DMS79 (cell line): Measurements from ENCODE around the gene UBTD2.

Experiments
- DNase-seq: peaks from one replicate; lab custom pipeline; 2025; lab: John Stamatoyannopoulos, UW

UBTD2 gene

DNA sequence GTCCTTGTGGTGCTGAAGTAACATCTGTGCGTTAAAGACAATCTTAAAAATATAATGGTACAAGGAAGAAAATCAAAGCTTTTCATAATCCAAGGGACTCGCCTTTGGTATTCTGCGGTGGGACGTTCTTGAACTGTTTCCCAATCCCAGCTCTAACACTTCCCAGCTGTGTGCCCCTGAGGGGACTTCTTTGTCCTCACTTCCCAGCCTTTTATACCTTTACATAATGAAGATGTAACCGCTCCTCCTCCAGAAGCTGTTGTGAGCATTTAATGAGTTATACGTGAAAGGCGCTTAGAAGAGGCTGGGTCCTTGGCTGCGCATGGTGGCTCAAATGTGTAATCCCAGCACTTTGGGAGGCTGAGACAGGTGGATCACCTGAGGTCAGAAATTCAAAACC, 112.4 kb downstream of the UBTD2 start:
- DNase-seq: no peak

DNA sequence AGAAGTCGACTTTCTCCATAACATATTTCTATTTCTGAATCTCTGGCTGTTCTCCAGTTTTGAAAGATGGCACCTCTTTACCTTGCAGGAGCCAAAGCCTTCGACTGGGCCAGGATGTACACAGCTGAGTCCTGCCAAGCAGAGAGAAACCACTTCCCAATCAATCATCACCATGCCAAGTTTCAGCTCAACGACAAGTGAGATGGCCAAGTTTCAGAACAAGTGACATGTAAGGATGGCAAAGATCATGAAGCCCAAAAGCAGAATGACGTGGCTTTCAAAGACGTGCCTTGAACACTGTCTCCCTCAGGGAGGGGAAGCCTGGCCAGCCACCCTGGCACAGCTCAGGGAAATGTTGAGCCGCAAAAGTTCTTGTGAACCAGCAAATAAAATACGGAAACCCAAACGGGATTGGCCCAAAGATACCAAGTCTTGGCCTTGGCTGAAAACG, 113.3 kb downstream of the UBTD2 start:
- no peak for DNase-seq

DNA sequence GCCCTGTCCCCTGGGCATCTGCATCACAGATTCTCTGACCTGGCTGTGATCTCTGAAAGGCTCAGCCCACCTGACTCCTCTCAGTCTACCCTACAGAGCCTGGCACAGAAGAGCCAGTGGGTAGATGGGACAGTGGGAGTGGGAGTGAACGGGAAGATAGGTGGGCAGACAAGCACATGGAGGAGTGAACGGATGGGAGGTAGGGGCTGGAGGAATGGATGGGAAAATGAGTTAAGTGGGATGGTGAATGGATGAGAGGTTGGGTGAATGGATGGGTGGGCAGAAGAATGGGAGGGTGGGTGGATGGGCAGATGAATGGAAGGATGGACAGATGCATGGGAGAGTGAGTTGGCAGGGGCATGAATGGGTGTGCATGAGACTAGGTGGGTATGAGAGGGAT, 114.3 kb downstream of the UBTD2 start:
- DNase-seq: no peak

DNA sequence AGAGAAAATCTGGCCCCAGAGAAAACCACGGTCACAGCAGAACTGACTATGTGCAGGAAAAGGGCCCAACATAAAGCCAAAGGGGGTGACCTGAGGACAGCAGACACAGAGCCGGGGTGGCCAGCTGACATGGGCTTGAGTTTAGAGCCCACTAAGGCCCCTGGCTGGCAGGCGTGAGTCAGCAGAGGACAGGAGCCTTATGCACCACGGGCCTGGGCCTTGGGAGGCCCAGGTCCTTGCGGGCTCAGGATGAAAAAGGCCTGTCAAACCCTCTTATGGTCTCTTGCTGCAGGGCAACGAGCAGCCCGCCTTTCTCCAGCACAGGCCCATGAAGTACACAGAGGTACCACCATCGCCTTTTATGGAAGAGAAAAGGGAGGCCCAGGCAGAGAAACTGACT, 115.3 kb downstream of the UBTD2 start:
- DNase-seq: no peak

DNA sequence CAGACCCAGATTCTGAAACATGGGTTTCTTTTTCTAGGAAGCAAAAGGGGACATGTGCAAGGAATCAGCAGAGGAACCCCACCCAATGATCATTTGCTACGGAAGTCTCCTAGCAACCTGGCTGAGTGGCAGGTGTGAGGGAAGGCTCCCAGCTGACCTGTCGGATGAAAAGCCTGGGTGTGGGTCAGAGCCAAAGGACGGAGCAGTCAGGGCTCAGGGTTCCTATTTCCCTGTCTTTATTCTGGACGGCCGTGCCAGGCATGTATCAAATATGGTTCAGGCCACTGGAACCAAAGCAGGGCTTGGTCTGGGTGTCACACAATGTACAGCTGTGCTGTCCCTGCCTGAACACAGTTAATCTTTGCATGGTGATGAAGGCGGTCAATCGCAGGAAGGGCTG, 115.7 kb downstream of the UBTD2 start:
- DNase-seq: no peak

DNA sequence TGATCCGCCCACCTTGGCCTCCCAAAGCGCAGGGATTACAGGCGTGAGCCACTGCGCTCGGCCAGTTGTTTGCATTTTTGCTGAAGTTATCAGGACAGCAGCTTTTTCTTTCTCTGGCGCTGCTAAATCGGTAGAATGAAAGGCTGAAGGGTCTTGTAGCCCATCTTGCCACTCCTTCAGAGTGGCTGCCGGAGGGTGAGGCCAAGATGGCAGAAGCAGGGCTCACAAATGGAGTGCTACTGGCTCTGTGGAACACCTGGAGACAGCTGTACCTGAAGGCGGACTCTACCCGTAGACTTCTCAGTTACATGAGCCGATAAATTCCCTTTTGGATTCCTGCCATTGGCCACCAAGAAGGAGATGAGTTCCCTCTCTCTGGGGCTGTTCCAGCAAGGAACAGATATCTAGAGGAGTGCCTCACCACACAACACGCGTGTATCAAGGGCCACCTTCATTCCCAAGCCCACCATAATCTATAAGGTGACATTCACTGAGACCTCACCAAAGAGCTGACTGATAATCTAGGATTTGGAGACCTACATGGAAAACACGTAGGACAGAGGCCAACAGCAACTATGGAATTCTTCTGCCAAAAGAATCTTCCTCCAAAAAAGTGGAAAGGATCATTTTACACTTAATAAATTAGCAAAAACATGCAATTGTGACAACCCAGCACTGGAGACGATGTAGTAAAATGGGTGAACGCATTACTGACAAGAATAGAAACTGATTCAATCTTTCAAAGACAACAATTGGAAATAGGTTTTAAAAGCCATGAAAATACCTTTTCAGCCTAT, 117.3 kb downstream of the UBTD2 start:
- no peak for DNase-seq

DNA sequence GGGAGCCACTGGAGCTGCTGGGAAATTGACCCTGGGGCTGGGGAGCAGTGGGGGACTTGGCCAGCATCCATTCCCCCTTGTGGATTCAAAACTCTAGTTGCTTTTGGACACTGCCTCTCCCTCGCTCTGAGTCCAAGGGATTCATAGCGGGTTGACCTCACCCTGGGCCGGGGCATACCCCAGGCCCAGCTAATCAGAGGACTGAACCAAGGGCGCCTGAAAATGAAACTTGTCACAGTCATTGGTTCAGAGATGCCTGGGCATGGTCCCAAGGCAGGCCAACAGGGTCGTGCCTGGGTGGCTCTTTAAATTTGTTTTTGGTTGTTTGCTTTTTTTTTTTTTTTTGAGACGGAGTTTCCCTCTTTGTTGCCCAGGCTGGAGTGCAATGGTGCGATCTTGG, 118.1 kb downstream of the UBTD2 start:
- no peak for DNase-seq

DNA sequence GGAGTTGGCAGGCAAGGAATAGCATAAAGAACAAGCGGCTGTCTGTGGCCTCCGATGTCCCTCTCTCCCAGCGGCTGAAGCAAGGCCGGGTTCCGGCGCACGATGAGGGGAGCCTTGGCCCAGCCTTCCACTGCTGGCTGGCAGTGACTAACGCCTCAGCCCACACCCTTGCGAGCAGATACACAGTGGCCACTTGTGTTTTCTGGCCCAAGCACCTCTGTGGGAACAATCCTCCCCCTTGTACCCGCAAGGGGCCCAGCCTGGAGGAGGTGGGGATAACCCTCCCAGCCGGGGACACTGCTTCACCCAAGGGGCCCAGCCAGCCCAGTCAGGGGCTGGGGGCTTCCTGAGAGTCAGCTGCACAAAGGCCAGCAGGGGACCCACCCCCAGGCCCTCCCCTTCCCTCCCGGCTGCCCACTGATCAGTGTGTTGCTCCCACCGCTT, 118.8 kb downstream of the UBTD2 start:
- DNase-seq: no peak

DNA sequence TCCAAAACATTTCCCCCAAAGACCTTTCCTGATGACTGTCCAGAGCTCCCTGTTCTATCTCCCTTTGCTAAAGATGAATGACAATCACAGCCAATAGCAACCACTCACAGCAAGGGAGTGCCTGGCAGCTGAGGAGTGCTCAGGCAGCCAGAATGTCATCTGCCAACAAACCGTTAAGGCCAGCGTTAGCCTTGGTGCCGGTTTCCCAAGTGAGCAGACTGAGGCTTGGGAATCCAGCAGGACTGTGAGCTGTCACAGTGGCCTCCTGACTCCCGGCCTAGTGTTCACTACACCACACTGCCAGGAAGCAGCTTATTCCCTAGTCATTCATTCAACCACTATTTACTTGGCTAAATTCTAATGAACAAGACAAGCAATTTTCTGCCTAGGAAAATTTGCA, 120.2 kb downstream of the UBTD2 start:
- DNase-seq: no peak

DNA sequence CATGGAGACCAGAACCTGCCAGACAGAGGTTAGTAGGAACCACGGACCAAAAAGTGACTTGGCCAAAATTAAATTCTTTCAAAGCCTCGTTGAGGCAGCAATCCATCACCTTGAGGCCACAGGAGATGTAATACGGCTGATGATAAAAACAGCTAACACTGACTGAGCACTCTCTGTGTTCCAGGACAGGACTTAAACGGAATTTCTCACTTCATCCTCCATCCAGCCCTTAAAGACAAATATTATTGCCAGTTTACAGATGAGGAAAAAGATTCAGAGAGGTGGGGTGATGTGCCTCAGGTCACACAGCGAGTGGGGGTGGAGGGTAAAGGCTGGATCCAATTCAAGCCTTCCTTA, 120.6 kb downstream of the UBTD2 start:
- DNase-seq: no peak

DNA sequence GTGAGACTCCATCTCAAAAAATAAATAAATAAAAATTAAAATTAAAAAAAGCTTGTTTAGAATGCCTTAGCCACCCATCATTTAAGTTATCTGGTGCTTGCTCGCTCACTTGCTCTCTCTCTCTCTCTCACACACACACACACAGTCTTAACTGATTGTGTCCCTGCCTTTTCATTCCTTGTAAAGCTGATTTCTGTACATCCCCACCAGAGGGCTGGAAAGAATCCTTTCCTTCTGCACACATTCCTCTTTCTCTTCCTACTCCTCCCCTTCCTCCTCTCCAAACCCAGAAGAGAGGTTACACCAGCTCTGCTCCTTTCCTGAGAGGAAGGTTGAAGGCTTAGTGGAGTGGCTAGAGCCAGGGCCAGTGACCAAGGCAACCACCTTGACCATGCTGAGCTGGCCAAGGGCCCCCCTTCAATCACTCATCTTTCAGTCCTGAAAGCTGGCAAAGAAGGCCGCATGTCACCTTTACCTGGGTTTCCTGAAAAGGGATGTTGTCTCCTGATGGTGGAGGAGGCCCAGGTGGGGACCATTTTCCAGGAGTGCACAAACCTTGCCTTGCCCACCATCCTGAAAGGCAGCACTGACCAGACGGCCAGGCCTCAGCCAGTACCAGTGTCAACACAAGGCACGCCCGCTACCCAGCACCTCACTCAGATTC, 121.1 kb downstream of the UBTD2 start:
- DNase-seq: no peak

DNA sequence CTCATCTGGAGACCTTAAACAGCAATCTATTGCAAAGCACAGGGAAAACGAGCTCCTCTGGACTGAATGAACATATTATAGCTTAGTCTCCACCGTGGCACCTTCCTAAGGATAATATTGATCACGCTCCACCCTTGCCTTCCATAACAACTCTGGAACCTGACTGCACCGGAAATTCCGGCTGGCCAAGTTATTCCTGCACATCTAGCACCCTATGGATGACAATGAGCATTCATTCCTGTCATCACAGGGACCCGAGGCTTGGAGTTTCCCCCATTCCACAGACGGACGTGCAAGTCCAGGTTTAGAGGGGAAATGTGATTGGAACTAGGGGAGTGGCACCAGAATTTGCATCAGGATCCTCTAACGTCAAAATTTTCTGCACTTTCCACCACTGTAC, 123.1 kb downstream of the UBTD2 start:
- no peak for DNase-seq
